GM18868 (cell line): ENCODE results near the gene GDPGP1.
"Not testable (repeated sequence)": the region's sequence is repeated elsewhere in the genome, so short reads cannot be mapped to it uniquely, and the experiment has no call there.

ENCODE experiments used
- ATAC-seq: cut with Tn5 transposase; IDR thresholded peaks from one replicate; pipeline ENCODE4 v1.9.1; 2021; ENCODE audit warnings: mild to moderate bottlenecking, moderate library complexity; ENCODE audit not compliant: unreplicated experiment

The GDPGP1 gene

GRCh38 chr15:90234096-90234988, at the start of gene GDPGP1:
Gene GDPGP1, plus strand, starts transcription at chr15:90234209. Its CDS starts 6,700 bp downstream, at chr15:90240909.
- ATAC-seq = peak; percentile 75

- peak; percentile 72 for ATAC-seq
Measured at GRCh38 chr15:90184786-90185704, 49.0 kb upstream of the GDPGP1 start.

GRCh38 chr15:90187257-90187868, 46.6 kb upstream of the GDPGP1 start:
- no peak for ATAC-seq

GRCh38 chr15:90188065-90188464, 45.9 kb upstream of the GDPGP1 start:
- ATAC-seq = not testable (repeated sequence)

GRCh38 chr15:90188914-90189748, 44.9 kb upstream of the GDPGP1 start:
- ATAC-seq = no peak

- no peak for ATAC-seq
Measured at GRCh38 chr15:90189781-90190467, 44.1 kb upstream of the GDPGP1 start.

GRCh38 chr15:90190606-90191343, 43.2 kb upstream of the GDPGP1 start:
- peak; percentile 33 for ATAC-seq

GRCh38 chr15:90191344-90191687, 42.7 kb upstream of the GDPGP1 start:
- ATAC-seq = peak; percentile 22

GRCh38 chr15:90191794-90192509, 42.1 kb upstream of the GDPGP1 start:
- peak; percentile 79 for ATAC-seq

- no peak for ATAC-seq
Measured at GRCh38 chr15:90192961-90193786, 40.8 kb upstream of the GDPGP1 start.

- no peak for ATAC-seq
Measured at GRCh38 chr15:90194655-90195054, 39.4 kb upstream of the GDPGP1 start.

- peak; percentile 24 for ATAC-seq
Measured at GRCh38 chr15:90200534-90201129, 33.4 kb upstream of the GDPGP1 start.

- ATAC-seq = peak; percentile 69
Measured at GRCh38 chr15:90201130-90201943, 32.7 kb upstream of the GDPGP1 start, which contains the start of gene SEMA4B. Gene SEMA4B, plus strand, starts transcription at chr15:90201330. Its CDS starts 249 bp downstream, at chr15:90201579.

- ATAC-seq = no peak
Measured at GRCh38 chr15:90201944-90202375, 32.0 kb upstream of the GDPGP1 start.

GRCh38 chr15:90202929-90203328, 31.1 kb upstream of the GDPGP1 start:
- no peak for ATAC-seq

GRCh38 chr15:90203473-90203872, 30.5 kb upstream of the GDPGP1 start:
- no peak for ATAC-seq
